ENCODE results near the gene MARK3.

- no peak for TF ChIP-seq CTCF (IDR thresholded peaks at IDR 0.05)
- TF ChIP-seq POLR2A (IDR thresholded peaks at IDR 0.05), result no peak
Measured at GRCh38 chr14:103531421-103532215, 146.4 kb downstream of the MARK3 start.
